Measurements from ENCODE around the gene DIP2C. TPM values are rescaled to one million over a fixed set of nuclear protein-coding genes. Genes with fewer than 3 reads are reported as not detected.
"Not testable (repeated sequence)": the region's sequence is repeated elsewhere in the genome, so short reads cannot be mapped to it uniquely, and the experiment has no call there.

The DIP2C gene
- total RNA-seq, 2 experiments from 2014 or later = 0.85 to 0.95 TPM

- no peak for ATAC-seq
- TF ChIP-seq CTCF (IDR thresholded peaks at IDR 0.05) = no peak
- no peaks in the 10 kb centered on the region for H3K36me3 Mint-ChIP-seq (ENCODE audit: low read depth)
- intact Hi-C loops (cut with micrococcal nuclease) = no loop called here
- no peaks in the 10 kb centered on the region for H3K4me1 Mint-ChIP-seq (ENCODE audit: low read depth)
- ChIA-PET POLR2A (no interaction called here), CTCF (no interaction called here)
- peaks cover 2% of the 10 kb centered on the region for H3K27me3 Mint-ChIP-seq
- H3K27ac Mint-ChIP-seq = no peak overlapping the region
- H3K4me3 Mint-ChIP-seq = no peak overlapping the region
- H3K9me3 Mint-ChIP-seq = no peaks in the 10 kb centered on the region
- no peak for DNase-seq
Observed at GRCh38 chr10:586151-586550, 103.3 kb downstream of the DIP2C start.

GRCh38 chr10:585502-585901, 104.0 kb downstream of the DIP2C start:
- Mint-ChIP-seq H3K4me3 (no peak overlapping the region), H3K27me3 (peaks cover 2% of the 10 kb centered on the region), H3K4me1 (ENCODE audit: low read depth) (no peaks in the 10 kb centered on the region), H3K27ac (no peak overlapping the region), H3K36me3 (ENCODE audit: low read depth) (no peaks in the 10 kb centered on the region), H3K9me3 (no peaks in the 10 kb centered on the region)
- intact Hi-C loops (cut with micrococcal nuclease) = no loop called here
- ChIA-PET POLR2A (no interaction called here), CTCF (no interaction called here)
- TF ChIP-seq CTCF (IDR thresholded peaks at IDR 0.05) = no peak
- DNase-seq = no peak
- ATAC-seq = no peak

GRCh38 chr10:584497-585290, 104.8 kb downstream of the DIP2C start:
- H3K27ac Mint-ChIP-seq; H3K4me1 Mint-ChIP-seq (ENCODE audit: low read depth); H3K36me3 Mint-ChIP-seq (ENCODE audit: low read depth); CTCF ChIA-PET; H3K4me3 Mint-ChIP-seq; POLR2A ChIA-PET; ATAC-seq; intact Hi-C loops (cut with micrococcal nuclease); H3K27me3 Mint-ChIP-seq; H3K9me3 Mint-ChIP-seq; DNase-seq: not testable (repeated sequence)

GRCh38 chr10:583433-583832, 106.0 kb downstream of the DIP2C start:
- Mint-ChIP-seq H3K4me3 (no peak overlapping the region), H3K27me3 (peaks cover 2% of the 10 kb centered on the region), H3K9me3 (no peaks in the 10 kb centered on the region), H3K27ac (no peak overlapping the region), H3K36me3 (ENCODE audit: low read depth) (no peaks in the 10 kb centered on the region), H3K4me1 (ENCODE audit: low read depth) (no peaks in the 10 kb centered on the region)
- no peak for ATAC-seq
- ChIA-PET POLR2A (no interaction called here), CTCF (no interaction called here)
- TF ChIP-seq CTCF (IDR thresholded peaks at IDR 0.05) = no peak
- intact Hi-C loops (cut with micrococcal nuclease) = no loop called here
- DNase-seq = no peak

- Mint-ChIP-seq H3K27ac (no peak overlapping the region), H3K36me3 (ENCODE audit: low read depth) (no peaks in the 10 kb centered on the region), H3K4me3 (no peak overlapping the region), H3K4me1 (ENCODE audit: low read depth) (no peaks in the 10 kb centered on the region), H3K27me3 (no peaks in the 10 kb centered on the region), H3K9me3 (no peaks in the 10 kb centered on the region)
- intact Hi-C loops (cut with micrococcal nuclease) = no loop called here
- no peak for TF ChIP-seq CTCF (IDR thresholded peaks at IDR 0.05)
- ATAC-seq (no peak), DNase-seq (no peak)
- ChIA-PET POLR2A (no interaction called here), CTCF (no interaction called here)
Observed at GRCh38 chr10:581776-582330, 107.6 kb downstream of the DIP2C start.
